Sigmoid colon (tissue), 7 donors: Measurements from ENCODE around the gene AADACL2. TPM values are rescaled to one million over a fixed set of nuclear protein-coding genes. Genes with fewer than 3 reads are reported as not detected.

ENCODE experiments used
- DNase-seq: peaks from one replicate; pipeline ENCODE4 v3.0.0-alpha.2; 2019
- H3K27ac ChIP-seq, 4 donors: fragments of 200-600 bp; sonication (generic); one replicate each; pipeline ENCODE4 v1.5.1; 2016 to 2019; ENCODE audit warnings: mild to moderate bottlenecking in 1 of 4
- H3K27me3 ChIP-seq, 3 donors: fragments of 200-600 bp; sonication (generic); one replicate each; pipeline ENCODE4 v1.5.1; 2019; ENCODE audit warnings: mild to moderate bottlenecking in 1 of 3
- H3K36me3 ChIP-seq, 4 donors: fragments of 200-600 bp; sonication (generic); one replicate each; pipeline ENCODE4 v1.5.1; 2016 to 2019
- H3K4me1 ChIP-seq, 4 donors: fragments of 200-600 bp; sonication (generic); one replicate each; pipeline ENCODE4 v1.5.1; 2017 to 2019
- H3K4me3 ChIP-seq, 4 donors: fragments of 200-600 bp; sonication (generic); one replicate each; pipeline ENCODE4 v1.5.1; 2017 to 2019; ENCODE audit warnings: mild to moderate bottlenecking in 2 of 4, moderate library complexity in 1 of 4
- H3K9me3 ChIP-seq, 4 donors: fragments of 200-600 bp in 3 of 4; sonication (generic) in 3 of 4; one replicate each; pipeline versions ENCODE4 v1.5.1 to v1.6.1; 2013 to 2019
- CTCF ChIP-seq, 4 experiments: fragments of 450-650 bp in 3 of 4; fragments of 200-600 bp in 1 of 4; IDR thresholded peaks; one replicate each; pipeline ENCODE4 v1.5.1; 2016 to 2019; ENCODE audit warnings: antibody characterized with exemption in 4 of 4, mild to moderate bottlenecking in 3 of 4, moderate library complexity in 2 of 4
- EP300 ChIP-seq, 4 donors: sonication (generic); formaldehyde crosslinking; IDR thresholded peaks; one replicate each; pipeline ENCODE4 v1.6.1; 2017; ENCODE audit warnings: antibody characterized with exemption in 4 of 4
- POLR2A ChIP-seq, 2 donors: fragments of 450-650 bp; IDR thresholded peaks; one replicate each; pipeline ENCODE4 v1.6.1; 2016; ENCODE audit warnings: antibody characterized with exemption in 2 of 2, mild to moderate bottlenecking in 2 of 2, moderate library complexity in 2 of 2
- POLR2AphosphoS5 ChIP-seq, 4 donors: sonication (generic); formaldehyde crosslinking; IDR thresholded peaks; one replicate each; pipeline ENCODE4 v1.6.1; 2017; ENCODE audit warnings: antibody characterized with exemption in 4 of 4
- WGBS, 2 donors: extraction: QIAGEN DNeasy Blood & Tissue Kit; methylation state at CpG; one replicate each; pipeline ENCODE4 v1.1.7; 2013; 5-methylcytosine and 5-hydroxymethylcytosine counted together
- intact Hi-C: fragments of 100-400 bp; cut with DNase I; formaldehyde crosslinking; loops from one replicate; pipeline ENCODE4 v1.15.1; 2023
- polyA plus RNA-seq, 3 donors: library from polyadenylated mRNA; stranded (reverse); fragments of 200-250 nt; gene quantifications; one replicate each; pipeline ENCODE4 v1.2.3, GENCODE V29; 2013
- total RNA-seq, 4 donors: library from RNA; depleted of rRNA; stranded (reverse); fragments of >200 nt; gene quantifications; one replicate each; pipeline ENCODE4 v1.1.0, GENCODE V29; 2016
- donor health status: healthy with polysubstance abuse.
- donor health status: Bipolar disorder and iron deficiency.
- donor health status: healthy.

AADACL2 gene, protein sequence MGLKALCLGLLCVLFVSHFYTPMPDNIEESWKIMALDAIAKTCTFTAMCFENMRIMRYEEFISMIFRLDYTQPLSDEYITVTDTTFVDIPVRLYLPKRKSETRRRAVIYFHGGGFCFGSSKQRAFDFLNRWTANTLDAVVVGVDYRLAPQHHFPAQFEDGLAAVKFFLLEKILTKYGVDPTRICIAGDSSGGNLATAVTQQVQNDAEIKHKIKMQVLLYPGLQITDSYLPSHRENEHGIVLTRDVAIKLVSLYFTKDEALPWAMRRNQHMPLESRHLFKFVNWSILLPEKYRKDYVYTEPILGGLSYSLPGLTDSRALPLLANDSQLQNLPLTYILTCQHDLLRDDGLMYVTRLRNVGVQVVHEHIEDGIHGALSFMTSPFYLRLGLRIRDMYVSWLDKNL
- not detected for total RNA-seq
- under 1 TPM in 1 of 3 donors, not detected in 2; 0.03 TPM for polyA plus RNA-seq

DNA sequence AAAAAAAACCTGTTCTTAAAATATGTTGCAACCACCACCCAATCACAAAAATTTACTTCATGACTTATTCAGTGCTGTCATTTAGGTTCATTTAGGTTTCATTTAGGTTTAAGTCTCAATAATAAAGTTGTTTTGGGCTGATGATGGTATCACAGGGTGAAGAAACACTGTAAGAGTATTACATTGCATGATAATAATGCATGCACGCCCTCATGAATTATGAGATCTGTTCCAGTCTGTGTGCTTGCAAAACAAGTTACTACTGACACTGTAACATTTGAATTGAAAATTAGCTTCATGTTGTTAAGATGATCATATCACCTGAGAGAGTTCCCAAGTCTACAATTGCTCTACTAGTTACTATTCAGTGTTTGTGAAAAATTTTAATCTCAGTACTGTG is at the start of gene AADACL2:
TSS of gene AADACL2 (plus strand) at position 315 of the 400 bp plus-strand sequence. CDS start 109 bp downstream, outside the sequence.
- TF ChIP-seq POLR2AphosphoS5 (IDR thresholded peaks at IDR 0.05) (no peak), EP300 (IDR thresholded peaks at IDR 0.05) (no peak), CTCF (IDR thresholded peaks at IDR 0.05) (no peak), POLR2A (IDR thresholded peaks at IDR 0.05) (no peak)
- Histone ChIP-seq H3K4me1 (no peaks in the 10 kb centered on the region), H3K4me3 (no peak within 1 kb of the TSS), H3K36me3 (no peaks in the 10 kb centered on the region), H3K9me3 (no peaks in the 10 kb centered on the region), H3K27ac (no peak within 1 kb of the TSS), H3K27me3 (no peaks in the 10 kb centered on the region)
- intact Hi-C loops: no loop called here
- no peak for DNase-seq
- WGBS, 2 donors: 90 to 91% methylated on average over 1 of the region's 1 CpG

DNA sequence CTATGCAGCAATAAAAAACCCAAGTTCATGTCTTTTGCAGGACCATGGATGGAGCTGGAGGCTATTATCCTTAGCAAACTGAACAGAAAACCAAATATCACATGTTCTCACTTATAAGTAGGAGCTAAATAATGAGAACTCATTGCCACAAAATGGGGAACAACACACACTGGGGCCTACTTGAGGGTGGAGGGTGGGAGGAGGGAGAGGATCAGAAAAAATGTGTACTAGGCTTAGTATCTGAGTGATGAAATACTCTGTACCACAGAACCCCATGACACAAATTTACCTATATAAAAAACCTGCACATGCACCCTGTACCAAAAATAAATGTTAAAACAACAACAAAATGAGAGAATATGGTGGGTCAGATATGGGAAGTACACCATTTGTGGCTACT is 49.6 kb upstream of the AADACL2 start:
- Histone ChIP-seq H3K4me3 (no peak overlapping the region), H3K27me3 (no peaks in the 10 kb centered on the region), H3K27ac (no peak overlapping the region), H3K36me3 (no peaks in the 10 kb centered on the region), H3K9me3 (no peaks in the 10 kb centered on the region), H3K4me1 (peaks cover 0 to 8% (median 0%) of the 10 kb centered on the region in 4 donors)
- DNase-seq: no peak
- TF ChIP-seq CTCF (IDR thresholded peaks at IDR 0.05): no peak
- TF ChIP-seq POLR2AphosphoS5 (IDR thresholded peaks at IDR 0.05): no peak
- TF ChIP-seq EP300 (IDR thresholded peaks at IDR 0.05): no peak
- no peak for TF ChIP-seq POLR2A (IDR thresholded peaks at IDR 0.05)
- intact Hi-C loops: no loop called here

GRCh38 chr3:151686257-151686656 is 47.5 kb upstream of the AADACL2 start:
- no peak for DNase-seq
- WGBS, 2 donors: 90% methylated on average over 3 of the region's 3 CpGs
- H3K27ac ChIP-seq: no peak overlapping the region
- no peaks in the 10 kb centered on the region for H3K9me3 ChIP-seq
- no peak for TF ChIP-seq POLR2A (IDR thresholded peaks at IDR 0.05)
- TF ChIP-seq POLR2AphosphoS5 (IDR thresholded peaks at IDR 0.05): no peak
- TF ChIP-seq CTCF (IDR thresholded peaks at IDR 0.05): no peak
- TF ChIP-seq EP300 (IDR thresholded peaks at IDR 0.05): no peak
- intact Hi-C loops: no loop called here
- no peak overlapping the region for H3K4me3 ChIP-seq
- no peaks in the 10 kb centered on the region for H3K27me3 ChIP-seq
- H3K4me1 ChIP-seq: peaks cover 0 to 8% (median 0%) of the 10 kb centered on the region in 4 donors
- no peaks in the 10 kb centered on the region for H3K36me3 ChIP-seq

DNA sequence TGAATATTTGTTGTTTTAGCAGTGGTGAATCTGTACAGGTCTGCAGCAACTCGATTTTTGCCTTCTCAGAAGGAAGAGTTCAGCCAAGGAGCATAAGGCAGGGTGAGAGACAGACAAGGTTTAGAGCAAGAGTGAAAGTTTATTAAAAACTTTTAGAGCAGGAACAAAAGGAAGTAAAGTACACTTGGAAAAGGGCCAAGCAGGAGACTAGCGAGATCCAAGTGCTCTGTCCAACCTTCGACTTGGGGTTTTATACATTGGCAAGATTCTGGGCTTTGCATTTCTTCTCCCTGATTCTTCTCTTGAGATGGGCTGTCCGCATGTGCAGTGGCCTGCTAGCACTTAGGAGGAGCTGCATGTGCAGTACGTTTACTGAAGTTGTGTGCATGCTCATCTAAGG is 46.7 kb upstream of the AADACL2 start:
- no peak overlapping the region for H3K4me3 ChIP-seq
- no peak overlapping the region for H3K27ac ChIP-seq
- no peak for DNase-seq
- no peaks in the 10 kb centered on the region for H3K36me3 ChIP-seq
- H3K9me3 ChIP-seq: no peaks in the 10 kb centered on the region
- TF ChIP-seq EP300 (IDR thresholded peaks at IDR 0.05) (no peak), POLR2AphosphoS5 (IDR thresholded peaks at IDR 0.05) (no peak), POLR2A (IDR thresholded peaks at IDR 0.05) (no peak), CTCF (IDR thresholded peaks at IDR 0.05) (no peak)
- intact Hi-C loops: no loop called here
- H3K4me1 ChIP-seq: peaks cover 0 to 8% (median 0%) of the 10 kb centered on the region in 4 donors
- H3K27me3 ChIP-seq: no peaks in the 10 kb centered on the region
- 24 to 32% methylated on average over 5 of the region's 5 CpGs for WGBS, 2 donors
